Liver (tissue), 9 donors: ENCODE results near the gene CTLA4. TPM values are rescaled to one million over a fixed set of nuclear protein-coding genes. Genes with fewer than 3 reads are reported as not detected.

Source experiments
- DNase-seq: peaks from one replicate; pipeline ENCODE4 v3.0.0-alpha.2; 2017; ENCODE audit warnings: low spot score
- H3K27ac ChIP-seq, 2 donors: one replicate each; pipeline ENCODE4 v1.7.0; 2013; ENCODE audit warnings: inconsistent platforms in 2 of 2, low read length in 2 of 2, control low read depth in 1 of 2, low read depth in 1 of 2, mild to moderate bottlenecking in 1 of 2
- H3K27me3 ChIP-seq, 4 donors: one replicate each; pipeline versions ENCODE4 v1.6.1 to v1.7.0; 2013; ENCODE audit warnings: low read length in 3 of 4, inconsistent platforms in 1 of 4, mild to moderate bottlenecking in 1 of 4, moderate library complexity in 1 of 4; ENCODE audit not compliant: control insufficient read depth in 4 of 4, insufficient read depth in 4 of 4
- H3K36me3 ChIP-seq, 4 donors: one replicate each; pipeline versions ENCODE4 v1.6.1 to v1.7.0; 2013; ENCODE audit warnings: low read length in 3 of 4, mild to moderate bottlenecking in 3 of 4, low read depth in 1 of 4, moderate library complexity in 1 of 4; ENCODE audit not compliant: control insufficient read depth in 4 of 4, insufficient read depth in 3 of 4
- H3K4me1 ChIP-seq, 4 donors: one replicate each; pipeline versions ENCODE4 v1.6.1 to v1.7.0; 2013; ENCODE audit warnings: low read length in 3 of 4, mild to moderate bottlenecking in 3 of 4, moderate library complexity in 1 of 4; ENCODE audit not compliant: control insufficient read depth in 4 of 4, insufficient read depth in 4 of 4
- H3K4me3 ChIP-seq, 3 donors: one replicate each; pipeline versions ENCODE4 v1.6.1 to v1.7.0; 2013; ENCODE audit warnings: low read length in 3 of 3, control low read depth in 1 of 3, low read depth in 1 of 3, mild to moderate bottlenecking in 1 of 3
- H3K9ac ChIP-seq, 2 donors: one replicate each; pipeline ENCODE4 v1.7.0; 2013; ENCODE audit warnings: low read length in 2 of 2, mild to moderate bottlenecking in 2 of 2, moderate library complexity in 2 of 2, control low read depth in 1 of 2, low read depth in 1 of 2
- H3K9me3 ChIP-seq, 4 donors: one replicate each; pipeline versions ENCODE4 v1.6.1 to v1.7.0; 2013; ENCODE audit warnings: low read length in 3 of 4; ENCODE audit not compliant: control insufficient read depth in 4 of 4
- ATF3 ChIP-seq: IDR thresholded peaks from 2 replicates; pipeline ENCODE4 v1.6.1; 2016; ENCODE audit warnings: antibody characterized with exemption
- CTCF ChIP-seq: fragments of 150-350 bp; IDR thresholded peaks from 2 replicates; pipeline ENCODE4 v1.5.1; 2017; ENCODE audit warnings: improper control_type of control experiment, low read depth, low read length; ENCODE audit not compliant: missing input control
- EGR1 ChIP-seq, 2 donors: IDR thresholded peaks; 2 replicates each; pipeline ENCODE4 v1.6.1; 2016 to 2018; ENCODE audit warnings: antibody characterized with exemption in 2 of 2, low read depth in 2 of 2
- FOXA1 ChIP-seq: IDR thresholded peaks from 2 replicates; pipeline ENCODE4 v1.6.1; 2016; ENCODE audit warnings: antibody characterized with exemption
- FOXA2 ChIP-seq: IDR thresholded peaks from 2 replicates; pipeline ENCODE4 v1.6.1; 2016; ENCODE audit warnings: antibody characterized with exemption
- HNF4A ChIP-seq, 2 donors: conservative IDR thresholded peaks; 2 replicates each; pipeline ENCODE4 v1.6.1; 2016; ENCODE audit warnings: antibody characterized with exemption in 2 of 2, mild to moderate bottlenecking in 2 of 2
- HNF4G ChIP-seq: IDR thresholded peaks from 2 replicates; pipeline ENCODE4 v1.6.1; 2016; ENCODE audit warnings: antibody characterized with exemption
- JUND ChIP-seq, 2 donors: IDR thresholded peaks; 2 replicates each; pipeline ENCODE4 v1.6.1; 2016; ENCODE audit warnings: antibody characterized with exemption in 2 of 2
- NR2F2 ChIP-seq: IDR thresholded peaks from 2 replicates; pipeline ENCODE4 v1.6.1; 2016; ENCODE audit warnings: antibody characterized with exemption
- RAD21 ChIP-seq, 2 donors: IDR thresholded peaks; 2 replicates each; pipeline ENCODE4 v1.6.1; 2016; ENCODE audit warnings: antibody characterized with exemption in 2 of 2, mild to moderate bottlenecking in 2 of 2
- REST ChIP-seq: IDR thresholded peaks from 2 replicates; pipeline ENCODE4 v1.6.1; 2016; ENCODE audit warnings: antibody characterized with exemption, mild to moderate bottlenecking
- RXRA ChIP-seq, 2 donors: IDR thresholded peaks; 2 replicates each; pipeline ENCODE4 v1.6.1; 2017 to 2018; ENCODE audit warnings: antibody characterized with exemption in 2 of 2, mild to moderate bottlenecking in 1 of 2
- SP1 ChIP-seq: IDR thresholded peaks from 2 replicates; pipeline ENCODE4 v1.6.1; 2018; ENCODE audit warnings: antibody characterized with exemption, mild to moderate bottlenecking
- TAF1 ChIP-seq: conservative IDR thresholded peaks from 2 replicates; pipeline ENCODE4 v1.6.1; 2016; ENCODE audit warnings: antibody characterized with exemption, mild to moderate bottlenecking
- YY1 ChIP-seq: IDR thresholded peaks from 2 replicates; pipeline ENCODE4 v1.6.1; 2016; ENCODE audit warnings: antibody characterized with exemption, mild to moderate bottlenecking
- WGBS: extraction: QIAGEN DNeasy Blood & Tissue Kit; methylation state at CpG from one replicate; pipeline ENCODE4 v1.1.7; 2013; 5-methylcytosine and 5-hydroxymethylcytosine counted together
- polyA plus RNA-seq, 2 donors: library from polyadenylated mRNA; stranded (reverse) in 1 of 2; unstranded in 1 of 2; fragments of 200-250 nt in 1 of 2; fragments of >200 nt in 1 of 2; fragmentation: Nextera tagmentation in 1 of 2; extraction: Ambion mirVana in 1 of 2; gene quantifications; one replicate each; pipeline versions ENCODE4 v1.2.1 to v1.2.3, GENCODE V29; 2013 to 2015
- total RNA-seq, 2 donors: library from RNA; depleted of rRNA; stranded (reverse); fragments of >200 nt; gene quantifications; one replicate each; pipeline ENCODE4 v1.2.3, GENCODE V29; 2014
- TF ChIP-seq, protein P1 (sequence below): IDR thresholded peaks from 2 replicates; pipeline ENCODE4 v1.6.1; 2016; ENCODE audit warnings: antibody characterized with exemption
- TF ChIP-seq, protein P2 (sequence below): IDR thresholded peaks from 2 replicates; pipeline ENCODE4 v1.6.1; 2016; ENCODE audit warnings: antibody characterized with exemption
- donor health status: healthy.
- donor health status: healthy.
- donor health status: healthy.
- donor health status: healthy.
- donor health status: healthy.

CTLA4 gene
- total and polyA plus RNA-seq, 4 donors: 0.17 TPM; not detected in 3

DNA sequence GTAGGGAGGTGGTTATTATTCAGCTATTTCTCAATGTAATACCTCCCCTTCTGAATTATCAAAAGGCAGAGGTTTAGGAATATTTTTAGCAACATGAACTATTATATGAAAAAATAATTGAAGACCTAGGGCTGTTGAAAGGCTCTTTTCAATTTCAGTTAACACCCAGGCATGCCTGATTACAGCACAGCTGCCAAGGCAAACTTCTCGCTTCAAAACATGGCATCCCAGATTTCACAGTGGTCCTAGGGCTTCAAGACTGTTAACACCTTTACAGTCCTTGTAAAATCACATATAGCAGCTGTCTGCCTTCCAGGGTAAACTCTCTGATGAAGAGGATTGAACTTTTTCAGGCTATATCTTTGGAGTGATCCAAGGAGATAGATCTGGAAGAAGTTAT, 23.2 kb downstream of the CTLA4 start:
- TF ChIP-seq YY1: no peak
- no peak for TF ChIP-seq SP1
- TF ChIP-seq JUND (IDR thresholded peaks at IDR 0.05): no peak
- TF ChIP-seq HNF4A (conservative IDR thresholded peaks at IDR 0.05): no peak
- no peak for TF ChIP-seq FOXA1
- TF ChIP-seq HNF4G: no peak
- no peak for TF ChIP-seq RXRA (IDR thresholded peaks at IDR 0.05)
- TF ChIP-seq RAD21 (IDR thresholded peaks at IDR 0.05): no peak
- TF ChIP-seq TAF1: no peak
- TF ChIP-seq, protein P1, sequence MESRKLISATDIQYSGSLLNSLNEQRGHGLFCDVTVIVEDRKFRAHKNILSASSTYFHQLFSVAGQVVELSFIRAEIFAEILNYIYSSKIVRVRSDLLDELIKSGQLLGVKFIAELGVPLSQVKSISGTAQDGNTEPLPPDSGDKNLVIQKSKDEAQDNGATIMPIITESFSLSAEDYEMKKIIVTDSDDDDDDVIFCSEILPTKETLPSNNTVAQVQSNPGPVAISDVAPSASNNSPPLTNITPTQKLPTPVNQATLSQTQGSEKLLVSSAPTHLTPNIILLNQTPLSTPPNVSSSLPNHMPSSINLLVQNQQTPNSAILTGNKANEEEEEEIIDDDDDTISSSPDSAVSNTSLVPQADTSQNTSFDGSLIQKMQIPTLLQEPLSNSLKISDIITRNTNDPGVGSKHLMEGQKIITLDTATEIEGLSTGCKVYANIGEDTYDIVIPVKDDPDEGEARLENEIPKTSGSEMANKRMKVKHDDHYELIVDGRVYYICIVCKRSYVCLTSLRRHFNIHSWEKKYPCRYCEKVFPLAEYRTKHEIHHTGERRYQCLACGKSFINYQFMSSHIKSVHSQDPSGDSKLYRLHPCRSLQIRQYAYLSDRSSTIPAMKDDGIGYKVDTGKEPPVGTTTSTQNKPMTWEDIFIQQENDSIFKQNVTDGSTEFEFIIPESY: no peak
- TF ChIP-seq NR2F2: no peak
- TF ChIP-seq REST: no peak
- TF ChIP-seq ATF3: no peak
- TF ChIP-seq FOXA2: no peak
- TF ChIP-seq, protein P2, sequence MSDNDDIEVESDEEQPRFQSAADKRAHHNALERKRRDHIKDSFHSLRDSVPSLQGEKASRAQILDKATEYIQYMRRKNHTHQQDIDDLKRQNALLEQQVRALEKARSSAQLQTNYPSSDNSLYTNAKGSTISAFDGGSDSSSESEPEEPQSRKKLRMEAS: no peak
- TF ChIP-seq EGR1 (IDR thresholded peaks at IDR 0.05; ENCODE audit: low read depth in 2 of 2): no peak
- TF ChIP-seq CTCF: no peak
- Histone ChIP-seq H3K9me3 (no peaks in the 10 kb centered on the region), H3K9ac (no peak overlapping the region), H3K36me3 (no peaks in the 10 kb centered on the region), H3K4me3 (no peak overlapping the region), H3K27me3 (no peaks in the 10 kb centered on the region), H3K4me1 (no peaks in the 10 kb centered on the region), H3K27ac (no peak overlapping the region)
- DNase-seq: no peak
- 88% methylated on average over 1 of the region's 1 CpG for WGBS

DNA sequence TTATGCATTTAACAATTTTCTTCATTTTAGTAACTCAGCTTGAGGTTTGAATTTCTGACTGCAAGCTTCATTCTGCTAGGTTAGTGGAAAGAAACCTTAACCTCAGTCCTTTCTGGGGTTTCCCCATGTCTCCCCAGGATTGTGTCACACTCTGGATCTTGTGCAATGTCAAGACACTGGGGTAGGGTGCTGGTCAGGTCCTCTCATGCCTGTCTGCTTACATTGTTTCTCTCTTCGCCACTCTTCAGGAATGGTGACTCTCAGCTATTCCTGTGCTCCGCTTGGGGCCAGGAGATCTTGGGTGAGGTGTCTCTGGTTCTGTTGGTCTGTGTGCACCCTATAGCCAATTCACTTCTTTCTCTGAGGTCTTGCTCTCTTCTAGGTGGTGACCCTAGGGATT, 23.9 kb downstream of the CTLA4 start:
- Histone ChIP-seq H3K9ac (no peak overlapping the region), H3K36me3 (no peaks in the 10 kb centered on the region), H3K27ac (no peak overlapping the region), H3K4me3 (no peak overlapping the region), H3K9me3 (no peaks in the 10 kb centered on the region), H3K4me1 (no peaks in the 10 kb centered on the region), H3K27me3 (no peaks in the 10 kb centered on the region)
- WGBS: 85% methylated on average over 2 of the region's 2 CpGs
- DNase-seq: no peak
- no peak for TF ChIP-seq JUND (IDR thresholded peaks at IDR 0.05)
- TF ChIP-seq FOXA2: no peak
- no peak for TF ChIP-seq TAF1
- no peak for TF ChIP-seq RXRA (IDR thresholded peaks at IDR 0.05)
- TF ChIP-seq NR2F2: no peak
- no peak for TF ChIP-seq EGR1 (IDR thresholded peaks at IDR 0.05; ENCODE audit: low read depth in 2 of 2)
- TF ChIP-seq, protein P1: no peak
- no peak for TF ChIP-seq SP1
- no peak for TF ChIP-seq HNF4A (conservative IDR thresholded peaks at IDR 0.05)
- no peak for TF ChIP-seq RAD21 (IDR thresholded peaks at IDR 0.05)
- TF ChIP-seq REST: no peak
